GM12873 (cell line): ENCODE measurements around the gene CTBP2.

Source experiments
- TF ChIP-seq, protein P1 (sequence below): IDR thresholded peaks from 2 replicates; pipeline ENCODE4 v1.5.1; 2012; ENCODE audit warnings: low read depth, mild to moderate bottlenecking, moderate library complexity, low read length, control low read depth; ENCODE audit not compliant: insufficient read depth; ENCODE audit errors: missing control alignments

Gene CTBP2

DNA sequence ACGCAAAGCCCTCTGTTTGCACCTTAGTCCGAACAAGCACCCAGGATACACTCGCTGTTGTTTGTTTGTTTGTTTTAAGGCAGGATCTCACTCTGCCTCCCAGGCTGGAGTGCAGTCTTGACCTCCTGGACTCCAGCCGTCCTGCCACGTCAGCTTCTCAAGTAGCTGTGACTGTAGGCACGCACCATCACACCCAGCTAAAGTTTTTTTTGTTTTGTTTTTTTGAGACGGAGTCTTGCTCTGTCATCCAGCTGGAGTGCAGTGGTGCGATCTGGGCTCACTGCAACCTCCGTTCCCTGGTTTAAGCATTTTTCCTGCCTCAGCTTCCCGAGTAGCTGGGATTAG is 76.8 kb downstream of the CTBP2 start:
- TF ChIP-seq, protein P1, sequence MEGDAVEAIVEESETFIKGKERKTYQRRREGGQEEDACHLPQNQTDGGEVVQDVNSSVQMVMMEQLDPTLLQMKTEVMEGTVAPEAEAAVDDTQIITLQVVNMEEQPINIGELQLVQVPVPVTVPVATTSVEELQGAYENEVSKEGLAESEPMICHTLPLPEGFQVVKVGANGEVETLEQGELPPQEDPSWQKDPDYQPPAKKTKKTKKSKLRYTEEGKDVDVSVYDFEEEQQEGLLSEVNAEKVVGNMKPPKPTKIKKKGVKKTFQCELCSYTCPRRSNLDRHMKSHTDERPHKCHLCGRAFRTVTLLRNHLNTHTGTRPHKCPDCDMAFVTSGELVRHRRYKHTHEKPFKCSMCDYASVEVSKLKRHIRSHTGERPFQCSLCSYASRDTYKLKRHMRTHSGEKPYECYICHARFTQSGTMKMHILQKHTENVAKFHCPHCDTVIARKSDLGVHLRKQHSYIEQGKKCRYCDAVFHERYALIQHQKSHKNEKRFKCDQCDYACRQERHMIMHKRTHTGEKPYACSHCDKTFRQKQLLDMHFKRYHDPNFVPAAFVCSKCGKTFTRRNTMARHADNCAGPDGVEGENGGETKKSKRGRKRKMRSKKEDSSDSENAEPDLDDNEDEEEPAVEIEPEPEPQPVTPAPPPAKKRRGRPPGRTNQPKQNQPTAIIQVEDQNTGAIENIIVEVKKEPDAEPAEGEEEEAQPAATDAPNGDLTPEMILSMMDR, result no peak

DNA sequence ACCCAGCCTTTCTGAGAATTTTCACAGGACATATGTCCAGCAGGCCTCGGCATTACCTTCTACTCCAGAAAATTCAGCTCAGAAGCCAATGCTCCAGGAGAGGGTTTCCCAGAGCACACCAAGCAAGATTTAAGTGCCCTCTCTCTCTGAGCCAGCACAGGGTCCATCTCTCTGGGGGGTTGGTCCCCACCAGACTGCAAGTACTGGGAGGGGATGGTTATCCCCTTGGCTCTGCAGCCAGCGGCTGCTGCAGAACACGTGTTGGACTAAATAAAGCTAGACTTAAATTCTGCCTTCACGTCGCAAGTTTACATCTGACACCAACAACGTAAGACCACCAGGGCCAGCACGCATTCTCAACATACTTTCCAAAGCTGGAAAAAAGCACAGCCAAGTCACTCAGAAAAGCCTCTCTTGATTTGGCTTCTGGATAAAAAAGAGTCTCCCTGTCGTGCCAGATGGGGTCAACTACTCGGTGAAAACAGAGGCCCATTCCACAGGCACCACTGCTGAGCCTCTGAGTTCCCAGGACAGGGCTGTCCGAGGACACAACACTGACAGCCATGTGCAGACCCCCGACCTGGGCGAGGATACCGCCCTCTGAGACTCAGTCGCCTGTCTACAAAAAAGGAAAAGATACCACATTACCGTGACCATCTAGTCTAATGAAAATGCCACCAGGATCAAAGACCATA is 77.3 kb downstream of the CTBP2 start:
- TF ChIP-seq, protein P1, result no peak

DNA sequence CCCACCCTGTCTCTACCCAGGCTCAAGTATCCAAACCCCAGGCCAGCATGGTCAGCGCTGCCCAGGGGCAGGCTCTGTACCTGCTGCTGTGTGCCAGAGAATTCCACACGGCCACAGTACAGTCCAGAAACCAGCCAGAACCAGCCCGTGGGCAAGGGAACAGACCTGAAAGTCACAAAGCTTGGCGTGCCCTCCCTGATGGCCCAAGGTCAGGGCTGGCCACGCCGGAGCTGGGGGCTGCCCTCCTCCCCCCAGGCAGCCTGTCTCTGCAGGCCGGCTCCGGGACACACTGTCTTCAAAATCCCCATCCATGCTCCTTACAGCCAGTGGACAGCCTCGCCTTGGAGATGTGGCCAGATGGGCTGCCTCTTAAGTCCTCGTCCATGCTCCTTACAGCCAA is 78.4 kb downstream of the CTBP2 start:
- TF ChIP-seq, protein P1, result no peak

DNA sequence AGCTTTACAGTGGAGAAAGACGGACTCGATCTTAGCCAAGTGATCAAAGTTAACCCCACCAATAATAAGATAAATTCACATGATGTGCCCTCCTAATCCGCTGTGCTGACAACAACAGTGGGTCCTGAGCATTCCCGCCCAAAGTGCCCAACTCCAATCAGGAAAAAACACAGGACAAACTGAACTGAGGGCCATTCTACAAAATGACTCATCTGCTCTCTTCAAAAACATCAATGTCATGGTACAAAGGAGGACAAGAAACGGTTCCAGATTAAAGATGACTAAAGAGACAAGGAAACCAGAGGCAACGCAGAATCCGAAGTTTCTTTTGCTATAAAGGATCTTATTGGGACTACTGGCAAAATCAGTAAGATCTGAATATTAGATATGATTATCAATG is 79.4 kb downstream of the CTBP2 start:
- TF ChIP-seq, protein P1, result no peak

DNA sequence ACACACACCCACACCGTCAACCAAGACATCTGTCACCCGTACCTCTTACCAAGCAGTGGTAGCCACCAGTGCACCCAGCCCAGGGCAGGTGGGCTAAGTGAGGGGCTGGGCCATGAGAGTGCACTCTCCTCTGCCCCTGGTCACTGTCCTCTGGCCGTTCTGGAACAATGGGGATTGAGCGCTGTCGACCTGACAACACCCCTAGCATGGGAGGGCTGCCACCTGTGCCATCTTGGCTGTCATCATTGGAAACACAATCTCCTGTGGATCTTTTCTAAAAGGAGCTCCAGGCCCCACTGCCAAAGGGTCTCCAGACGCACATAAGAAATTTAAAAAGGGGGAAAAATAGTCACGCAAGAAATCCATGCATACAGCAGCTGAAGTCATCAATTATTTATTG is 80.1 kb downstream of the CTBP2 start:
- TF ChIP-seq, protein P1, result no peak

DNA sequence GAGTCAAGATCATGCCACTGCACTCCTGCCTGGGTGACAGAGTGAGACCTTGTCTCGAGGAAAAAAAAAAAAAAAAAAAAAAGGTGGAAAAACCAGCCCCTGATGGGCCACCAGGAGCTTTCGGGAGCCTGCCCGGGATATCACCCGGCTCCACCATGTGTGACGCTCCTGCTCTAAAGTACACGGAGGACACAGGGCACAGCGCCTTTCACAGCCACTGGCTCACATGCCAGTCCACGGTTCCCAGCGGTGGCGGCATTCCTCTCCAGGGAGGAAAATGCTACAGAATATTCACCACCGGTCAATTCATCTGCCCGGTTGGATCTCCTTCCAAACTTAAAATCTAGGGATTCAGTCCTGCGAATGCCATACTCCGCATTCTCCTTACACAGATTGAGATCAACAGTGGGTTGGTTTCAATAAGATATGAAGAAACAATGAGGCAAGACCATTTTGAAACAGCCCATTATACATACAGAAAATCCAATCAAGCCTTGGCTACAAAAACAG is 81.2 kb downstream of the CTBP2 start:
- TF ChIP-seq, protein P1, result no peak

DNA sequence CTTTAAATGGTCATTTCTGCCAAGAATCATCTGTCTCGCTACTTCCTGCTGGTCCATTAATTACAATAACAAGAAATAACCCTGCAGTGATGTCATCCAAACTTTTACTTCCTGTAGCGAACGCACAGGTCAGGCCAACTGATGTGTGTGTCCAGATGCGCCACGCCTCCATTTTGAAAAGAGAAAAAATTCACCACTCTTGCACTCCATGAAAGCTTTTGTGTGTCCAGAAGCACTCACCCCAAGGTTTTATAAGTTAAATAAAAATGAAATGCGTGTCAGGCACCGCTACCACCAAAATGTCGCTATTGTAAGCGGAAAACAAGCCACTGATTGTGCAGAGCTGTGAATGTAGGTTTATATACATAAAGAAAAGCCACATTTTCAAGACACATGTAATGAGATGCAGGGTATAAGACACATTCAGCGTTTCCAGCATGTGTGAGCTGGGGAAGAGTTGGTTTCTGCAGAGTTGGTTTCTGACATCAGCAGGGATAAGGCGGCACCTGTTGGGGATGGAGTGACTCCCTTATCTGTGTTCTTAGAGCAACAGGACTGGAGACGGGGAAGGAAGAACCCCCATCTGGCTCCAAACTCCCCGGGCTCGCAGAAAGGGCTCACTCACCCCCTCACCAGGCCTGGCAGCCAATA is 83.3 kb downstream of the CTBP2 start:
- TF ChIP-seq, protein P1, result no peak
